Astrocyte (in vitro differentiated cells and primary cell): ENCODE results near the gene LGALS3BP. TPM values are rescaled to one million over a fixed set of nuclear protein-coding genes. Genes with fewer than 3 reads are reported as not detected.

Experiments
- DNase-seq: peaks from one replicate; pipeline ENCODE4 v3.0.0-alpha.2; 2010; ENCODE audit warnings: low read depth
- FAIRE-seq: peaks from 2 replicates; lab custom pipeline; 2011; peaks lifted over from hg19 to GRCh38; lab: Jason Lieb, UNC
- H2AFZ ChIP-seq: 2 replicates; pipeline ENCODE4 v1.6.0; 2012; ENCODE audit warnings: low read depth, low read length, inconsistent platforms
- H3K27ac ChIP-seq: 2 replicates; pipeline ENCODE4 v1.5.1; 2011; ENCODE audit warnings: low read depth, low read length, inconsistent platforms
- H3K27me3 ChIP-seq: 2 replicates; pipeline ENCODE4 v1.6.0; 2011; ENCODE audit warnings: low read length, inconsistent platforms; ENCODE audit not compliant: insufficient read depth
- H3K36me3 ChIP-seq: 2 replicates; pipeline ENCODE4 v1.5.1; 2011; ENCODE audit warnings: low read length, inconsistent platforms; ENCODE audit not compliant: insufficient read depth
- H3K4me1 ChIP-seq: 2 replicates; pipeline ENCODE4 v1.5.1; 2011; ENCODE audit warnings: low read length, inconsistent platforms; ENCODE audit not compliant: insufficient read depth
- H3K4me2 ChIP-seq: 2 replicates; pipeline ENCODE4 v1.6.0; 2012; ENCODE audit warnings: low read length, inconsistent platforms
- H3K4me3 ChIP-seq: 2 replicates; pipeline ENCODE4 v1.5.1; 2011; ENCODE audit warnings: low read depth, mild to moderate bottlenecking, low read length, inconsistent platforms; ENCODE audit not compliant: insufficient read depth
- H3K79me2 ChIP-seq: 2 replicates; pipeline ENCODE4 v1.6.0; 2012; ENCODE audit warnings: mild to moderate bottlenecking, low read length, inconsistent platforms; ENCODE audit not compliant: insufficient read depth
- H3K9ac ChIP-seq: 2 replicates; pipeline ENCODE4 v1.6.0; 2012; ENCODE audit warnings: mild to moderate bottlenecking, low read length, inconsistent platforms
- H3K9me3 ChIP-seq: 2 replicates; pipeline ENCODE4 v1.5.1; 2012; ENCODE audit warnings: low read depth, mild to moderate bottlenecking, low read length, inconsistent platforms; ENCODE audit not compliant: insufficient read depth
- H4K20me1 ChIP-seq: 2 replicates; pipeline ENCODE4 v1.6.0; 2012; ENCODE audit warnings: low read length, inconsistent platforms; ENCODE audit not compliant: insufficient read depth
- H3K27ac Mint-ChIP-seq: one replicate; pipeline ENCODE4 v1.8.0; 2021; ENCODE audit warnings: mild to moderate bottlenecking, mixed read lengths; ENCODE audit not compliant: unreplicated experiment
- H3K27me3 Mint-ChIP-seq: one replicate; pipeline ENCODE4 v1.8.0; 2021; ENCODE audit warnings: low read depth, mixed read lengths; ENCODE audit not compliant: unreplicated experiment
- H3K36me3 Mint-ChIP-seq: one replicate; pipeline ENCODE4 v1.8.0; 2021; ENCODE audit warnings: low read depth, mixed read lengths; ENCODE audit not compliant: unreplicated experiment
- H3K4me1 Mint-ChIP-seq: one replicate; pipeline ENCODE4 v1.8.0; 2021; ENCODE audit warnings: low read depth, mixed read lengths; ENCODE audit not compliant: unreplicated experiment
- H3K4me3 Mint-ChIP-seq: one replicate; pipeline ENCODE4 v1.8.0; 2021; ENCODE audit warnings: mild to moderate bottlenecking, moderate library complexity, mixed read lengths; ENCODE audit not compliant: unreplicated experiment
- H3K9me3 Mint-ChIP-seq: one replicate; pipeline ENCODE4 v1.8.0; 2021; ENCODE audit warnings: mild to moderate bottlenecking, mixed read lengths; ENCODE audit not compliant: unreplicated experiment
- EZH2 ChIP-seq: IDR thresholded peaks from 2 replicates; pipeline ENCODE4 v1.6.1; 2012; ENCODE audit warnings: mild to moderate bottlenecking, low read length, inconsistent platforms; ENCODE audit not compliant: insufficient read depth
- total RNA-seq: library from RNA; stranded (reverse); gene quantifications from 2 replicates; pipeline ENCODE4 v1.2.1, GENCODE V29; 2021
- TF ChIP-seq, protein P1 (sequence below): IDR thresholded peaks from 2 replicates; pipeline ENCODE4 v1.5.1; 2011; ENCODE audit warnings: low read depth, mild to moderate bottlenecking, inconsistent platforms, low read length, moderate library complexity; ENCODE audit not compliant: insufficient read depth

The LGALS3BP gene
- total RNA-seq, 1 donor from 2014 or later: 495 TPM

DNA sequence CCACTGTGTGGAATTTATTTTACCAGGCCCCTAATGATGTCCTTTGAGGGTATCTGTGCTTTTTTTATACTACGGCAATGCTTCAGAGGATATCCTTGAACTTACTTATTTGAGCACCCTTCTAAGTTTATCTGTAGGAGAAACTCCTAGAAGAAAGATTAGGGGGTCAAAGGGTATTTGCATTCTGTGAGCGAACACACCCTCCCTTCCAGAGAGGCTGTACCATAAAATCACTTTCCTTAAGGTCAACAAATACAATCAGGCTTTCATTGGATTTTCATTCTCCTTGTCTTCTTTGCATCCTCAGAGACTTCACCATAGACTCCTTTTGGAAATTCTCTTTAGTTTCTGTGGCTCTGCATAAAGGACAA lies 39.5 kb upstream of the LGALS3BP start:
- Histone ChIP-seq H2AFZ (no peak overlapping the region), H4K20me1 (no peaks in the 10 kb centered on the region), H3K27ac (no peak overlapping the region), H3K79me2 (no peaks in the 10 kb centered on the region), H3K4me3 (no peak overlapping the region), H3K9ac (no peak overlapping the region), H3K4me2 (no peak overlapping the region), H3K36me3 (no peaks in the 10 kb centered on the region), H3K27me3 (peaks cover 21% of the 10 kb centered on the region), H3K4me1 (peaks cover 6% of the 10 kb centered on the region), H3K9me3 (no peaks in the 10 kb centered on the region)
- Mint-ChIP-seq H3K9me3 (peaks cover 6% of the 10 kb centered on the region), H3K4me3 (no peak overlapping the region), H3K27me3 (peaks cover 40% of the 10 kb centered on the region), H3K27ac (no peak overlapping the region), H3K36me3 (no peaks in the 10 kb centered on the region), H3K4me1 (no peaks in the 10 kb centered on the region)
- no peak for TF ChIP-seq EZH2
- TF ChIP-seq, protein P1, sequence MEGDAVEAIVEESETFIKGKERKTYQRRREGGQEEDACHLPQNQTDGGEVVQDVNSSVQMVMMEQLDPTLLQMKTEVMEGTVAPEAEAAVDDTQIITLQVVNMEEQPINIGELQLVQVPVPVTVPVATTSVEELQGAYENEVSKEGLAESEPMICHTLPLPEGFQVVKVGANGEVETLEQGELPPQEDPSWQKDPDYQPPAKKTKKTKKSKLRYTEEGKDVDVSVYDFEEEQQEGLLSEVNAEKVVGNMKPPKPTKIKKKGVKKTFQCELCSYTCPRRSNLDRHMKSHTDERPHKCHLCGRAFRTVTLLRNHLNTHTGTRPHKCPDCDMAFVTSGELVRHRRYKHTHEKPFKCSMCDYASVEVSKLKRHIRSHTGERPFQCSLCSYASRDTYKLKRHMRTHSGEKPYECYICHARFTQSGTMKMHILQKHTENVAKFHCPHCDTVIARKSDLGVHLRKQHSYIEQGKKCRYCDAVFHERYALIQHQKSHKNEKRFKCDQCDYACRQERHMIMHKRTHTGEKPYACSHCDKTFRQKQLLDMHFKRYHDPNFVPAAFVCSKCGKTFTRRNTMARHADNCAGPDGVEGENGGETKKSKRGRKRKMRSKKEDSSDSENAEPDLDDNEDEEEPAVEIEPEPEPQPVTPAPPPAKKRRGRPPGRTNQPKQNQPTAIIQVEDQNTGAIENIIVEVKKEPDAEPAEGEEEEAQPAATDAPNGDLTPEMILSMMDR: no peak
- DNase-seq: no peak
- no peak for FAIRE-seq

DNA sequence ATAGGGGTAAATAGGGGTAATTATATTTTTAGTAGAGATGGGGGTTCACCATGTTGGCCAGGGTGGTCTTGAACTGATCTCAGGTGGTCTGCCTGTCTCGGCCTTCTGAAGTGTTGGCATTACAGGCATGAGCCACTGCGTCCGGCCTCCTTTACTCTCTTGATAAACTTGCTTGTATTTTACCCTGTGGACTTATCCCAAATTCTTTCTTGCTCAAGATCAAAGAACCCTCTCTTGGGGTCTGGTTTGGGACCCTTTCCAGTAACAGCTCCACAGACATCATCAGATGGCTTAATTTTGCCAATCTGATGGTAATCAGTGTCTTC lies 38.6 kb upstream of the LGALS3BP start:
- H3K9me3 Mint-ChIP-seq: peaks cover 9% of the 10 kb centered on the region
- Histone ChIP-seq H3K27me3 (peaks cover 18% of the 10 kb centered on the region), H3K4me3 (no peak overlapping the region), H2AFZ (no peak overlapping the region), H3K4me1 (no peaks in the 10 kb centered on the region), H4K20me1 (no peaks in the 10 kb centered on the region), H3K27ac (no peak overlapping the region), H3K79me2 (no peaks in the 10 kb centered on the region), H3K9ac (no peak overlapping the region), H3K4me2 (no peak overlapping the region), H3K36me3 (no peaks in the 10 kb centered on the region), H3K9me3 (no peaks in the 10 kb centered on the region)
- H3K36me3 Mint-ChIP-seq: no peaks in the 10 kb centered on the region
- H3K27ac Mint-ChIP-seq: no peak overlapping the region
- no peak overlapping the region for H3K4me3 Mint-ChIP-seq
- DNase-seq: no peak
- TF ChIP-seq EZH2: no peak
- TF ChIP-seq, protein P1: no peak
- no peak for FAIRE-seq
- no peaks in the 10 kb centered on the region for H3K4me1 Mint-ChIP-seq
- H3K27me3 Mint-ChIP-seq: peaks cover 35% of the 10 kb centered on the region

DNA sequence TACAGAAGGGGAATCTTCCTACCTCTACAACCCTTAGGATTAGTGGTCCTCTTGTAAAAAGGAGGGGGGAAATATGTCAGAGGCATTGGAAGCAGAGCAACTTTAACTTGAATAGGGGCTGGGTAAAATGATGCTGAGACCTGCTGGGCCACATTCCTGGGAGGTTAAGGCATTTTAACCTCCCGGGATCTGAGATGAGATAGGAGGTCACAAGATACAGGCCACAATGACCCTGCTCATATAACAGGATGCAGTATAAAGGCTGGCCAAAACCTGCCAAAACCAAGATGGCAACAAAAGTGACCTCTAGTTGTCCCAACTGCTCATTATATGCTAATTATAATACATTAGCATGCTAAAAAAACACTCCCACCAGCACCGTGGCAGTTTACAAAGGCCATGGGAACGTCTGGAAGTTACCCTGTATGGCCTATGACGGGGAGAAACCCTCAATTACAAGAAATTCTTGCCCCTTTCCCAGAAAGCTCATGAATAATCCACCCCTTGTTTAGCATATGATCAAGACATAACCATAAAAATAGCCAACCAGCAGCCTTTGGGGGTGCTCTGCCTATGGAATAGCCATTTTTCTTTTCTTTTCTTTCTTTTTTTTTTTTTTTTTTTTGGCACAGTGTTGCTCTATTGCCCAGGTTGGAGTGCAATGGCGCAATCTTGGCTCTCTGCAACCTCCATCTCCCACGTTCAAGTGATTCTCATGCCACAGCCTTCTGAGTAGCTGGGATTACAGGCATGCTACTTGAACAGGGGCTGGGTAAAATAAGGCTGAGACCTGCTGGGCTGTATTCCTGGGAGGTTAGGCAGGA lies 38.0 kb upstream of the LGALS3BP start:
- peaks cover 35% of the 10 kb centered on the region for H3K27me3 Mint-ChIP-seq

More for the DNA sequence above, 38.0 kb upstream of the LGALS3BP start:
- no peaks in the 10 kb centered on the region for H3K36me3 ChIP-seq
- no peaks in the 10 kb centered on the region for H3K4me1 ChIP-seq
- no peaks in the 10 kb centered on the region for H3K36me3 Mint-ChIP-seq
- no peak overlapping the region for H3K4me3 Mint-ChIP-seq
- DNase-seq: no peak
- FAIRE-seq: no peak
- H3K27ac ChIP-seq: no peak overlapping the region
- H3K79me2 ChIP-seq: no peaks in the 10 kb centered on the region
- peaks cover 12% of the 10 kb centered on the region for H3K9me3 Mint-ChIP-seq
- peak overlapping the region; percentile 23 for H3K27ac Mint-ChIP-seq
- TF ChIP-seq, protein P1: no peak
- TF ChIP-seq EZH2: no peak
- H3K4me3 ChIP-seq: no peak overlapping the region
- H3K4me1 Mint-ChIP-seq: no peaks in the 10 kb centered on the region
- H3K9me3 ChIP-seq: no peaks in the 10 kb centered on the region
- H3K9ac ChIP-seq: no peak overlapping the region
- H4K20me1 ChIP-seq: no peaks in the 10 kb centered on the region
- peaks cover 13% of the 10 kb centered on the region for H3K27me3 ChIP-seq
- no peak overlapping the region for H3K4me2 ChIP-seq
- no peak overlapping the region for H2AFZ ChIP-seq
